Lower leg skin (tissue), 3 donors: ENCODE results near the gene ARG2.

Experiments
- POLR2A ChIP-seq, 2 donors: fragments of 450-650 bp; IDR thresholded peaks; one replicate each; pipeline ENCODE4 v1.6.1; 2016 to 2017; ENCODE audit warnings: antibody characterized with exemption in 2 of 2, mild to moderate bottlenecking in 1 of 2, moderate library complexity in 1 of 2
- TF ChIP-seq, protein P1 (sequence below), 3 donors: fragments of 450-650 bp; IDR thresholded peaks; one replicate each; pipeline ENCODE4 v1.5.1; 2016; ENCODE audit warnings: antibody characterized with exemption in 3 of 3, mild to moderate bottlenecking in 3 of 3, moderate library complexity in 2 of 3

- TF ChIP-seq, protein P1, sequence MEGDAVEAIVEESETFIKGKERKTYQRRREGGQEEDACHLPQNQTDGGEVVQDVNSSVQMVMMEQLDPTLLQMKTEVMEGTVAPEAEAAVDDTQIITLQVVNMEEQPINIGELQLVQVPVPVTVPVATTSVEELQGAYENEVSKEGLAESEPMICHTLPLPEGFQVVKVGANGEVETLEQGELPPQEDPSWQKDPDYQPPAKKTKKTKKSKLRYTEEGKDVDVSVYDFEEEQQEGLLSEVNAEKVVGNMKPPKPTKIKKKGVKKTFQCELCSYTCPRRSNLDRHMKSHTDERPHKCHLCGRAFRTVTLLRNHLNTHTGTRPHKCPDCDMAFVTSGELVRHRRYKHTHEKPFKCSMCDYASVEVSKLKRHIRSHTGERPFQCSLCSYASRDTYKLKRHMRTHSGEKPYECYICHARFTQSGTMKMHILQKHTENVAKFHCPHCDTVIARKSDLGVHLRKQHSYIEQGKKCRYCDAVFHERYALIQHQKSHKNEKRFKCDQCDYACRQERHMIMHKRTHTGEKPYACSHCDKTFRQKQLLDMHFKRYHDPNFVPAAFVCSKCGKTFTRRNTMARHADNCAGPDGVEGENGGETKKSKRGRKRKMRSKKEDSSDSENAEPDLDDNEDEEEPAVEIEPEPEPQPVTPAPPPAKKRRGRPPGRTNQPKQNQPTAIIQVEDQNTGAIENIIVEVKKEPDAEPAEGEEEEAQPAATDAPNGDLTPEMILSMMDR (IDR thresholded peaks at IDR 0.05): no peak
- TF ChIP-seq POLR2A (IDR thresholded peaks at IDR 0.05): no peak
Observed at GRCh38 chr14:67602076-67602475, 17.6 kb upstream of the ARG2 start.
